Endothelial cell of umbilical vein (primary cell): ENCODE data around the gene AK4.

Experiments used
- EZH2 ChIP-seq: IDR thresholded peaks from 2 replicates; pipeline ENCODE4 v1.6.1; 2012; ENCODE audit warnings: borderline replicate concordance, low read depth, mild to moderate bottlenecking, moderate library complexity, low read length, inconsistent platforms; ENCODE audit not compliant: severe bottlenecking
- POLR2A ChIP-seq: IDR thresholded peaks from 2 replicates; pipeline ENCODE4 v1.6.1; 2012; ENCODE audit warnings: low read depth, mild to moderate bottlenecking, control low read depth, low read length
- TF ChIP-seq, protein P1 (sequence below), 2 donors: IDR thresholded peaks; 1 replicate in 1 of 2; 2 replicates in 1 of 2; pipeline ENCODE4 v1.5.1; 2011; ENCODE audit warnings: low read length in 2 of 2, mild to moderate bottlenecking in 2 of 2, moderate library complexity in 2 of 2, control low read depth in 1 of 2, inconsistent platforms in 1 of 2, low read depth in 1 of 2; ENCODE audit not compliant: insufficient read depth in 1 of 2; ENCODE audit errors: extremely low read depth in 1 of 2

DNA sequence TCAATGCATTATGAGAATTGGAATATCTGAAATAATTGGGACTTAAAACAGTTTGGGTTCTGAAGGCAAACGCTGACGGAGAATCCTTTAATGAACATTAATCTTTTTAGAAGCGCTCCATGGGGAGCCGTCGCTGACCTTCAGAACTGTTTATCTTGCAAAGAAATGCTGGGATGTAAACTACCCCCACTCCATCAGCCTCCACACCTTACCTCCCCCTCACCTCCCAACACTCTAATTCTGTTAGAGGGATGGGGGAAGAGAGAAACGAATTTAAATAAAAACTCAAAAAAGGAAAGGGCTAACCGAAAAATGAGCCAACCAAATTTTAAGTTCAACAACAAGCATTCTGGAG is 117.3 kb downstream of the AK4 start:
- TF ChIP-seq POLR2A (no peak), EZH2 (no peak)
- TF ChIP-seq, protein P1, sequence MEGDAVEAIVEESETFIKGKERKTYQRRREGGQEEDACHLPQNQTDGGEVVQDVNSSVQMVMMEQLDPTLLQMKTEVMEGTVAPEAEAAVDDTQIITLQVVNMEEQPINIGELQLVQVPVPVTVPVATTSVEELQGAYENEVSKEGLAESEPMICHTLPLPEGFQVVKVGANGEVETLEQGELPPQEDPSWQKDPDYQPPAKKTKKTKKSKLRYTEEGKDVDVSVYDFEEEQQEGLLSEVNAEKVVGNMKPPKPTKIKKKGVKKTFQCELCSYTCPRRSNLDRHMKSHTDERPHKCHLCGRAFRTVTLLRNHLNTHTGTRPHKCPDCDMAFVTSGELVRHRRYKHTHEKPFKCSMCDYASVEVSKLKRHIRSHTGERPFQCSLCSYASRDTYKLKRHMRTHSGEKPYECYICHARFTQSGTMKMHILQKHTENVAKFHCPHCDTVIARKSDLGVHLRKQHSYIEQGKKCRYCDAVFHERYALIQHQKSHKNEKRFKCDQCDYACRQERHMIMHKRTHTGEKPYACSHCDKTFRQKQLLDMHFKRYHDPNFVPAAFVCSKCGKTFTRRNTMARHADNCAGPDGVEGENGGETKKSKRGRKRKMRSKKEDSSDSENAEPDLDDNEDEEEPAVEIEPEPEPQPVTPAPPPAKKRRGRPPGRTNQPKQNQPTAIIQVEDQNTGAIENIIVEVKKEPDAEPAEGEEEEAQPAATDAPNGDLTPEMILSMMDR (IDR thresholded peaks at IDR 0.05; ENCODE audit: extremely low read depth in 1 of 2, insufficient read depth in 1 of 2, low read depth in 1 of 2, low read length in 2 of 2), result no peak
